HL-60 (cell line): ENCODE data around the gene PSMB11.

ENCODE experiments used
- POLR2AphosphoS5 ChIP-seq: IDR thresholded peaks from 2 replicates; pipeline ENCODE4 v1.6.1; 2012; ENCODE audit warnings: low read depth
- TF ChIP-seq, protein P1 (sequence below): IDR thresholded peaks from one replicate; pipeline ENCODE4 v1.5.1; 2011; ENCODE audit warnings: low read length, control low read depth, inconsistent platforms; ENCODE audit not compliant: insufficient read depth
- TF ChIP-seq, protein P2 (sequence below): IDR thresholded peaks from 2 replicates; pipeline ENCODE4 v1.6.1; 2012; ENCODE audit warnings: low read depth; ENCODE audit not compliant: insufficient replicate concordance

DNA sequence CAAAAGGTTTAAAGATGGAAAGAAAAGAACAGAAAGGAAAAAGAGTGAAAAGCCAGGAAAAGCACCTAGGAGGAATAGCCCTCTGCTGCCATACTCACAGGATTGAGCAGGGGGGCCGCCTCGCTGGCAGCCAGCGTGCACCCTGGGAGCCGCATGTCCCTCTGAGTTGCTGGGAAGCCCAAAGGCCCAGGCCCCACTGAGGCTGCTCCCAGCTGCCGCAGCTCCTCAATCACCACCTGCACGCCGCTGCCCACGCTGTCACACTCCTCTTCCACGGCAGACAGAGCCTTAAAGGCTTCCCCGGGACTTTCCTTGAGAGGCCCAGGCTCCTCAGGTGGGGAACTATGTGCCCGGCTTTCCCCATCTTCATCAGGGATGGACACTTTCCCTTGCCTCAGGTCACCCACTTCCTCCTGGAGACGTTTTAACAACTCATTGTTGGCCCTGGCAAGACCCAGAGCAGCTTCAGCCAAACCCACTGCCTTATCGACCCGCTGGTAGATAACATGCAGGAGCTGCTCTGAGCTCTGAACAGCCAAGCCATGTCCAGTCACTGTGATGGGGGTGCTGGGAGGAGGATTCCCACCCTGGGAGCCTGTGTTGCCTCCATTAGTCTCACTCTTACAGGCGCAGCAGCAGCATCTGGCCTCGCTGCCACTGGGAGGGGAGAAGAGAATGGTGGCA, 43.5 kb upstream of the PSMB11 start:
- TF ChIP-seq, protein P1, sequence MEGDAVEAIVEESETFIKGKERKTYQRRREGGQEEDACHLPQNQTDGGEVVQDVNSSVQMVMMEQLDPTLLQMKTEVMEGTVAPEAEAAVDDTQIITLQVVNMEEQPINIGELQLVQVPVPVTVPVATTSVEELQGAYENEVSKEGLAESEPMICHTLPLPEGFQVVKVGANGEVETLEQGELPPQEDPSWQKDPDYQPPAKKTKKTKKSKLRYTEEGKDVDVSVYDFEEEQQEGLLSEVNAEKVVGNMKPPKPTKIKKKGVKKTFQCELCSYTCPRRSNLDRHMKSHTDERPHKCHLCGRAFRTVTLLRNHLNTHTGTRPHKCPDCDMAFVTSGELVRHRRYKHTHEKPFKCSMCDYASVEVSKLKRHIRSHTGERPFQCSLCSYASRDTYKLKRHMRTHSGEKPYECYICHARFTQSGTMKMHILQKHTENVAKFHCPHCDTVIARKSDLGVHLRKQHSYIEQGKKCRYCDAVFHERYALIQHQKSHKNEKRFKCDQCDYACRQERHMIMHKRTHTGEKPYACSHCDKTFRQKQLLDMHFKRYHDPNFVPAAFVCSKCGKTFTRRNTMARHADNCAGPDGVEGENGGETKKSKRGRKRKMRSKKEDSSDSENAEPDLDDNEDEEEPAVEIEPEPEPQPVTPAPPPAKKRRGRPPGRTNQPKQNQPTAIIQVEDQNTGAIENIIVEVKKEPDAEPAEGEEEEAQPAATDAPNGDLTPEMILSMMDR: no peak
- TF ChIP-seq POLR2AphosphoS5: no peak
- TF ChIP-seq, protein P2, sequence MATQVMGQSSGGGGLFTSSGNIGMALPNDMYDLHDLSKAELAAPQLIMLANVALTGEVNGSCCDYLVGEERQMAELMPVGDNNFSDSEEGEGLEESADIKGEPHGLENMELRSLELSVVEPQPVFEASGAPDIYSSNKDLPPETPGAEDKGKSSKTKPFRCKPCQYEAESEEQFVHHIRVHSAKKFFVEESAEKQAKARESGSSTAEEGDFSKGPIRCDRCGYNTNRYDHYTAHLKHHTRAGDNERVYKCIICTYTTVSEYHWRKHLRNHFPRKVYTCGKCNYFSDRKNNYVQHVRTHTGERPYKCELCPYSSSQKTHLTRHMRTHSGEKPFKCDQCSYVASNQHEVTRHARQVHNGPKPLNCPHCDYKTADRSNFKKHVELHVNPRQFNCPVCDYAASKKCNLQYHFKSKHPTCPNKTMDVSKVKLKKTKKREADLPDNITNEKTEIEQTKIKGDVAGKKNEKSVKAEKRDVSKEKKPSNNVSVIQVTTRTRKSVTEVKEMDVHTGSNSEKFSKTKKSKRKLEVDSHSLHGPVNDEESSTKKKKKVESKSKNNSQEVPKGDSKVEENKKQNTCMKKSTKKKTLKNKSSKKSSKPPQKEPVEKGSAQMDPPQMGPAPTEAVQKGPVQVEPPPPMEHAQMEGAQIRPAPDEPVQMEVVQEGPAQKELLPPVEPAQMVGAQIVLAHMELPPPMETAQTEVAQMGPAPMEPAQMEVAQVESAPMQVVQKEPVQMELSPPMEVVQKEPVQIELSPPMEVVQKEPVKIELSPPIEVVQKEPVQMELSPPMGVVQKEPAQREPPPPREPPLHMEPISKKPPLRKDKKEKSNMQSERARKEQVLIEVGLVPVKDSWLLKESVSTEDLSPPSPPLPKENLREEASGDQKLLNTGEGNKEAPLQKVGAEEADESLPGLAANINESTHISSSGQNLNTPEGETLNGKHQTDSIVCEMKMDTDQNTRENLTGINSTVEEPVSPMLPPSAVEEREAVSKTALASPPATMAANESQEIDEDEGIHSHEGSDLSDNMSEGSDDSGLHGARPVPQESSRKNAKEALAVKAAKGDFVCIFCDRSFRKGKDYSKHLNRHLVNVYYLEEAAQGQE: no peak
